WTC11 (cell line): Measurements from ENCODE around the gene POU2F1. TPM values are rescaled to one million over a fixed set of nuclear protein-coding genes. Genes with fewer than 3 reads are reported as not detected.

ENCODE experiments used
- ATAC-seq: fragments of 200-7000 bp; cut with Tn5 transposase; 2 replicates; pipeline ENCODE4 v1.10.0; 2021; ENCODE audit warnings: mild to moderate bottlenecking, moderate library complexity
- CTCF ChIA-PET: fragments of 300-600 bp; sonication (Branson Sonifier 250); formaldehyde crosslinking; loops from one replicate; lab custom pipeline; 2021; ENCODE audit warnings: antibody characterized with exemption; lab: Charles Lee
- POLR2A ChIA-PET: fragments of 350-600 bp; sonication (Branson Sonifier 250); formaldehyde crosslinking; loops from one replicate; lab custom pipeline; 2021; ENCODE audit warnings: antibody characterized with exemption; lab: Charles Lee
- DNase-seq: peaks from one replicate; pipeline ENCODE4 v3.0.0; 2021; ENCODE audit warnings: low spot score
- H3K27ac Mint-ChIP-seq: 2 replicates; pipeline ENCODE4 v1.8.0; 2021; ENCODE audit warnings: mixed read lengths
- H3K27me3 Mint-ChIP-seq: 2 replicates; pipeline ENCODE4 v1.8.0; 2021; ENCODE audit warnings: low read depth, mild to moderate bottlenecking, moderate library complexity, mixed read lengths
- H3K36me3 Mint-ChIP-seq: 2 replicates; pipeline ENCODE4 v1.8.0; 2021; ENCODE audit warnings: mixed read lengths
- H3K4me1 Mint-ChIP-seq: 2 replicates; pipeline ENCODE4 v1.8.0; 2022; ENCODE audit warnings: mixed read lengths
- H3K4me3 Mint-ChIP-seq: 2 replicates; pipeline ENCODE4 v1.8.0; 2021; ENCODE audit warnings: mild to moderate bottlenecking, moderate library complexity, mixed read lengths
- H3K9me3 Mint-ChIP-seq: 2 replicates; pipeline ENCODE4 v1.8.0; 2021; ENCODE audit warnings: mixed read lengths
- ATF2 ChIP-seq: sonication (generic); formaldehyde crosslinking; IDR thresholded peaks from 2 replicates; pipeline ENCODE4 v1.8.1; 2022; ENCODE audit warnings: low read depth, missing genetic modification reagents, borderline replicate concordance
- CDX4 ChIP-seq: fragments of 250-450 bp; sonication (Bioruptor Pico); IDR thresholded peaks from 2 replicates; pipeline ENCODE4 v1.9.0; 2021; ENCODE audit warnings: moderate library complexity, mild to moderate bottlenecking, inconsistent platforms, borderline replicate concordance
- EMX1 ChIP-seq: fragments of 250-450 bp; sonication (Bioruptor Pico); IDR thresholded peaks from 2 replicates; pipeline ENCODE4 v1.8.0; 2021; ENCODE audit warnings: mild to moderate bottlenecking
- NFE2L1 ChIP-seq: sonication (generic); formaldehyde crosslinking; IDR thresholded peaks from 2 replicates; pipeline ENCODE4 v1.8.1; 2023; ENCODE audit warnings: missing genetic modification reagents
- NFYB ChIP-seq: sonication (generic); formaldehyde crosslinking; conservative IDR thresholded peaks from 2 replicates; pipeline ENCODE4 v1.8.0; 2022; ENCODE audit warnings: low read depth, missing genetic modification reagents
- NR1H2 ChIP-seq: sonication (generic); formaldehyde crosslinking; IDR thresholded peaks from 2 replicates; pipeline ENCODE4 v1.9.0; 2021; ENCODE audit warnings: mild to moderate bottlenecking, moderate library complexity, missing genetic modification reagents
- OVOL2 ChIP-seq: fragments of 250-450 bp; sonication (Bioruptor Pico); IDR thresholded peaks from 2 replicates; pipeline ENCODE4 v1.9.0; 2021; ENCODE audit warnings: mild to moderate bottlenecking, borderline replicate concordance
- PRRX2 ChIP-seq: fragments of 250-450 bp; sonication (Bioruptor Pico); IDR thresholded peaks from 2 replicates; pipeline ENCODE4 v1.8.0; 2021; ENCODE audit warnings: mild to moderate bottlenecking
- RELA ChIP-seq: sonication (generic); formaldehyde crosslinking; IDR thresholded peaks from 2 replicates; pipeline ENCODE4 v1.8.1; 2022; ENCODE audit warnings: missing genetic modification reagents, mild to moderate bottlenecking, borderline replicate concordance
- SOX15 ChIP-seq: fragments of 250-450 bp; sonication (Bioruptor Pico); IDR thresholded peaks from 2 replicates; pipeline ENCODE4 v1.9.0; 2021; ENCODE audit warnings: mild to moderate bottlenecking
- TP53 ChIP-seq: sonication (generic); formaldehyde crosslinking; IDR thresholded peaks from 2 replicates; pipeline ENCODE4 v1.8.1; 2023; ENCODE audit warnings: mild to moderate bottlenecking, missing genetic modification reagents
- ZBTB43 ChIP-seq: sonication (generic); formaldehyde crosslinking; IDR thresholded peaks from 2 replicates; pipeline ENCODE4 v1.8.1; 2023; ENCODE audit warnings: mild to moderate bottlenecking, missing genetic modification reagents
- ZNF263 ChIP-seq: sonication (generic); formaldehyde crosslinking; IDR thresholded peaks from 2 replicates; pipeline ENCODE4 v1.8.1; 2022; ENCODE audit warnings: low read depth, mild to moderate bottlenecking, moderate library complexity, missing genetic modification reagents
- ZNF317 ChIP-seq: sonication (generic); formaldehyde crosslinking; IDR thresholded peaks from 2 replicates; pipeline ENCODE4 v1.8.1; 2023; ENCODE audit warnings: low read depth, mild to moderate bottlenecking, moderate library complexity, missing genetic modification reagents, borderline replicate concordance
- total RNA-seq: library from RNA; stranded (reverse); gene quantifications from 3 replicates; pipeline ENCODE4 v1.2.3, GENCODE V29; 2021
- TF ChIP-seq, protein P1 (sequence below): sonication (generic); formaldehyde crosslinking; IDR thresholded peaks from 2 replicates; pipeline ENCODE4 v1.8.0; 2022; ENCODE audit warnings: mild to moderate bottlenecking, missing genetic modification reagents
- TF ChIP-seq, protein P2 (sequence below): sonication (generic); formaldehyde crosslinking; IDR thresholded peaks from 2 replicates; pipeline ENCODE4 v1.8.1; 2023; ENCODE audit warnings: mild to moderate bottlenecking, missing genetic modification reagents, moderate library complexity
- TF ChIP-seq, protein P3 (sequence below): sonication (generic); formaldehyde crosslinking; conservative IDR thresholded peaks from 2 replicates; pipeline ENCODE4 v1.8.1; 2022; ENCODE audit warnings: mild to moderate bottlenecking, missing genetic modification reagents
- TF ChIP-seq, protein P4 (sequence below): fragments of 250-450 bp; sonication (Bioruptor Pico); IDR thresholded peaks from 2 replicates; pipeline ENCODE4 v1.8.0; 2021; ENCODE audit warnings: mild to moderate bottlenecking

POU2F1 gene
- total RNA-seq, 1 experiment from 2014 or later: 51.3 TPM

GRCh38 chr1:167328306-167328815 lies 107.7 kb downstream of the POU2F1 start (continued):
- TF ChIP-seq, protein P1, sequence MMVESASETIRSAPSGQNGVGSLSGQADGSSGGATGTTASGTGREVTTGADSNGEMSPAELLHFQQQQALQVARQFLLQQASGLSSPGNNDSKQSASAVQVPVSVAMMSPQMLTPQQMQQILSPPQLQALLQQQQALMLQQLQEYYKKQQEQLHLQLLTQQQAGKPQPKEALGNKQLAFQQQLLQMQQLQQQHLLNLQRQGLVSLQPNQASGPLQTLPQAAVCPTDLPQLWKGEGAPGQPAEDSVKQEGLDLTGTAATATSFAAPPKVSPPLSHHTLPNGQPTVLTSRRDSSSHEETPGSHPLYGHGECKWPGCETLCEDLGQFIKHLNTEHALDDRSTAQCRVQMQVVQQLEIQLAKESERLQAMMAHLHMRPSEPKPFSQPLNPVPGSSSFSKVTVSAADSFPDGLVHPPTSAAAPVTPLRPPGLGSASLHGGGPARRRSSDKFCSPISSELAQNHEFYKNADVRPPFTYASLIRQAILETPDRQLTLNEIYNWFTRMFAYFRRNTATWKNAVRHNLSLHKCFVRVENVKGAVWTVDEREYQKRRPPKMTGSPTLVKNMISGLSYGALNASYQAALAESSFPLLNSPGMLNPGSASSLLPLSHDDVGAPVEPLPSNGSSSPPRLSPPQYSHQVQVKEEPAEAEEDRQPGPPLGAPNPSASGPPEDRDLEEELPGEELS (CRISPR knock-in tag): no peak
- no peak for TF ChIP-seq ZNF317

DNA sequence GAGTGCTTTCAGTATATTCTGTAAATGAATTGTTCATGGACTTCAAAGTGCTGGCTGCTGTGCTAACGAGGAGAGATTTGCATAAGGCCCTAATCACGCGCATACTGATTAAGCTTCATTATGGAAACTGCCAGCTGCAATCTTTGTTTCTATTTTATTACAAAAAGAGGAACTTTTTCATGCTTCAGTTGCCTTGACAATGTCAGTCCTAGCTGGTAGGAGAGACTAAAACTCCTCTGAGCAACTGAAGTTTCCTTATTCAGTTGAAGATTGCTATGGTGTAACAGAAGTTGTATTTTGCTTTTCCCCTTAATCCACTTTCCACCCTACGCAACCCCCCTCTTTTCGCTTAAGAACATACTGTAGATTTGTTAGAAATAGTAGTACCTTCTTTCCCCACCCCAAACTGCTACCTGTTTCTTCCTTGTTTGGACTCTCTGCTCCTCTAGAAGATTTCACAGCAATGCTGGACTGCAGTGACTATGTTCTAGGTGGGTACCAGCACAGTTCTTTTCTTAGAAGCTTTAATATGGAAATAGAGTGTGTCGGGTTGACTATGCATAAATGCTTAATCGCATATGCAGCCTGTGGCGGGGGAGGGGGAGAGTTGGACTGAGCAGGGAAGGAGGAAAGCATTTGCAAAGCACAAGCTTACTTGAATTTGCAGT lies 108.3 kb downstream of the POU2F1 start:
- ATAC-seq: peak; percentile 71
- H3K4me3 Mint-ChIP-seq: peak overlapping the region; percentile 58
- TF ChIP-seq, protein P2, sequence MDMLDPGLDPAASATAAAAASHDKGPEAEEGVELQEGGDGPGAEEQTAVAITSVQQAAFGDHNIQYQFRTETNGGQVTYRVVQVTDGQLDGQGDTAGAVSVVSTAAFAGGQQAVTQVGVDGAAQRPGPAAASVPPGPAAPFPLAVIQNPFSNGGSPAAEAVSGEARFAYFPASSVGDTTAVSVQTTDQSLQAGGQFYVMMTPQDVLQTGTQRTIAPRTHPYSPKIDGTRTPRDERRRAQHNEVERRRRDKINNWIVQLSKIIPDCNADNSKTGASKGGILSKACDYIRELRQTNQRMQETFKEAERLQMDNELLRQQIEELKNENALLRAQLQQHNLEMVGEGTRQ (CRISPR knock-in tag): no peak
- no peak for TF ChIP-seq ZBTB43 (CRISPR knock-in tag)
- TF ChIP-seq NR1H2 (CRISPR knock-in tag): no peak
- TF ChIP-seq, all 79 proteins: peak for 0
- Mint-ChIP-seq H3K4me1 (peaks cover 62% of the 10 kb centered on the region), H3K27me3 (no peaks in the 10 kb centered on the region), H3K36me3 (peaks cover 14% of the 10 kb centered on the region), H3K27ac (peak overlapping the region; percentile 95), H3K9me3 (peaks cover 13% of the 10 kb centered on the region)
- DNase-seq: peak; percentile 58
- ChIA-PET POLR2A (no interaction called here), CTCF (interaction anchor here (1.5 kb wide), 1 partner anchor 14 kb away, joined by 6 read pairs; no protein-coding TSS in a partner anchor)

DNA sequence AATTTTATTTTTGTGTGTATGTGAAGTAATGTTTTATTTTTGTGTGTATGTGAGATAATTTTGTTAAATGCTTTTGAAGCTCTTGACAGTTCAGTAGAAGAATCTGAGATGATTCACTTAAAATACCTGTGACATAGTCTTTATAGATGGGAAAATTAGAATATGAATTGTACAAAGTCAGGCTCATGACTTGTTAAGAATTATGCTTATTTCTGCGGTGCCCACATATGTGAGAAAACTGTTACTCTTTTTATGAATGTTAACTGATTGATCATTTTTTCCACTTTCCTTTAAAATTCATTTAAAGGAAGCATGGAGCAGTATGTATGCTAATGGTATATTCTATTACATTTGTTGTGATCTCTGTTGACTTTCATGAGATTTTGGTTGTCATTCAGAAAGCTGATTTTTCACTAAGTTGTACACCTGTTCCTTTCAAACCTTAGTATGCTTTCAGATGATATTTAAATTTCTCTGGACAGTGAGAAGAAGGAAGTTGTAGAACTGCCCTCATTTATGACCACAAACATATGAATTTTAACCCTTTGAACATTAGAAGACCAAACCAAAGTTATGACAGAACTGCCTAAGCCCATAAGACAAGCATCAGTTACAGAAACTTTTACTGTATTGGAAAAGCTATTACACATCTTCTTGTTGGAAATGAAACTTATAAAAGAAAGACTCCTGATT lies 110.1 kb downstream of the POU2F1 start:
- Mint-ChIP-seq H3K4me1 (peaks cover 66% of the 10 kb centered on the region), H3K27me3 (no peaks in the 10 kb centered on the region), H3K9me3 (no peaks in the 10 kb centered on the region), H3K4me3 (0 out of 2 replicates have a peak overlapping the region, but pooled peaks have one; percentile 32), H3K36me3 (peaks cover 5% of the 10 kb centered on the region), H3K27ac (peak overlapping the region; percentile 66; the same call in 1 of the 2 replicates)
- ATAC-seq (no peak), DNase-seq (no peak)
- ChIA-PET POLR2A (no interaction called here), CTCF (interaction anchor here (0.6 kb wide), 1 partner anchor 64 kb away, joined by 5 read pairs; no protein-coding TSS in a partner anchor)
- TF ChIP-seq NFE2L1 (CRISPR knock-in tag) (no peak), SOX15 (no peak), RELA (CRISPR knock-in tag) (no peak), TP53 (no peak), PRRX2 (CRISPR knock-in tag) (no peak), NFYB (no peak), OVOL2 (CRISPR knock-in tag) (no peak), EMX1 (CRISPR knock-in tag) (no peak), CDX4 (CRISPR knock-in tag) (no peak), ZNF263 (no peak), ATF2 (CRISPR knock-in tag) (no peak), ZBTB43 (CRISPR knock-in tag) (no peak)
- TF ChIP-seq, protein P3, sequence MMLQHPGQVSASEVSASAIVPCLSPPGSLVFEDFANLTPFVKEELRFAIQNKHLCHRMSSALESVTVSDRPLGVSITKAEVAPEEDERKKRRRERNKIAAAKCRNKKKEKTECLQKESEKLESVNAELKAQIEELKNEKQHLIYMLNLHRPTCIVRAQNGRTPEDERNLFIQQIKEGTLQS (CRISPR knock-in tag): no peak
- TF ChIP-seq, protein P4, sequence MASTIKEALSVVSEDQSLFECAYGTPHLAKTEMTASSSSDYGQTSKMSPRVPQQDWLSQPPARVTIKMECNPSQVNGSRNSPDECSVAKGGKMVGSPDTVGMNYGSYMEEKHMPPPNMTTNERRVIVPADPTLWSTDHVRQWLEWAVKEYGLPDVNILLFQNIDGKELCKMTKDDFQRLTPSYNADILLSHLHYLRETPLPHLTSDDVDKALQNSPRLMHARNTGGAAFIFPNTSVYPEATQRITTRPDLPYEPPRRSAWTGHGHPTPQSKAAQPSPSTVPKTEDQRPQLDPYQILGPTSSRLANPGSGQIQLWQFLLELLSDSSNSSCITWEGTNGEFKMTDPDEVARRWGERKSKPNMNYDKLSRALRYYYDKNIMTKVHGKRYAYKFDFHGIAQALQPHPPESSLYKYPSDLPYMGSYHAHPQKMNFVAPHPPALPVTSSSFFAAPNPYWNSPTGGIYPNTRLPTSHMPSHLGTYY (CRISPR knock-in tag): no peak
- TF ChIP-seq, protein P1 (CRISPR knock-in tag): no peak
